GF-D8 (cell line): Measurements from ENCODE around the gene CCL4L2.
"Not testable (repeated sequence)": the region's sequence is repeated elsewhere in the genome, so short reads cannot be mapped to it uniquely, and the experiment has no call there.

Experiments used
- DNase-seq: peaks from one replicate; lab custom pipeline; 2025; lab: John Stamatoyannopoulos, UW

Gene CCL4L2

GRCh38 chr17:36221581-36222100, 10.8 kb downstream of the CCL4L2 start:
- not testable (repeated sequence) for DNase-seq

- not testable (repeated sequence) for DNase-seq
Measured at GRCh38 chr17:36222967-36223366, 12.1 kb downstream of the CCL4L2 start.

GRCh38 chr17:36229644-36230043, 18.8 kb downstream of the CCL4L2 start:
- DNase-seq: not testable (repeated sequence)

- not testable (repeated sequence) for DNase-seq
Measured at GRCh38 chr17:36242046-36242445, 31.2 kb downstream of the CCL4L2 start.
